Panc1 (cell line): ENCODE results near the gene APOC3.

Source experiments
- POLR2AphosphoS5 ChIP-seq: IDR thresholded peaks from 2 replicates; pipeline ENCODE4 v1.6.1; 2012; ENCODE audit warnings: mild to moderate bottlenecking, low read depth, low read length, moderate library complexity
- TF ChIP-seq, protein P1 (sequence below): fragments of 450-650 bp; IDR thresholded peaks from 2 replicates; pipeline ENCODE4 v1.5.1; 2017; ENCODE audit warnings: mild to moderate bottlenecking

DNA sequence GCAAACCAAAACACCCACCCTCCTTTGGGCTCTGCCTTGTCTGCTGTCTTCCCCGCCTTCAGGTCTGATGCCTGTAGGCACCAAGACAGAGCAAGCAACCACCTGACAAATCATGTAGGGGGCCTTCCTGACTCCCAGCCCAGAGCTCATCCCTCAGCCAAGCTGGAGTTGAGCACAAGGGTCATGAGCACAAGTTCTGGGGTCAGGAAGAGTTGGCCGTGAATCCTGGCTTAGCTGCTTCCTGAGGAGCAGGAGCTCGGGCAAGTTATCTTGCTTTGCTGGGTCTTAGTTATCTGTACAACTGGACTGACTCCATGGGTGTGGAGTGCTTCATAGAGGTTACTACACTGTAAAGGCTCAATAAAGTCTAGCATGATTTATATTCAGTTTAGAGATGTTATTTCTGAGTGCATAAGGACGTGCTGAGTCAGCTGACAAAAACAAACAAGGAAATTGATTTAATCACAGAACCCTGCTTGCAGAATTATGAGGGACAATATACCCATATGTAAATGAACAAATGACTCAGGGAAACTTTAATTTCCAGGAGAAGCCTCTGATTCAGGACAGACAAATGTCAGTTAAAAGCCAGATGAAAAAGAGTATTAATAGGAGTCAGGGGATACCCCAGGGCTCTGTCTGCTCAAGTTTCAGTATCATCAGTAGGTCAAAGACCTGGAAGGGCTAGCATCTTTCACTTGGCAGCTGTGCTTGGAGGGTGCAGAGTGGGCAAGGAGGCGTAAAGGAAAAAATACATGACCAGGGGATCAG lies 22.7 kb downstream of the APOC3 start:
- TF ChIP-seq, protein P1, sequence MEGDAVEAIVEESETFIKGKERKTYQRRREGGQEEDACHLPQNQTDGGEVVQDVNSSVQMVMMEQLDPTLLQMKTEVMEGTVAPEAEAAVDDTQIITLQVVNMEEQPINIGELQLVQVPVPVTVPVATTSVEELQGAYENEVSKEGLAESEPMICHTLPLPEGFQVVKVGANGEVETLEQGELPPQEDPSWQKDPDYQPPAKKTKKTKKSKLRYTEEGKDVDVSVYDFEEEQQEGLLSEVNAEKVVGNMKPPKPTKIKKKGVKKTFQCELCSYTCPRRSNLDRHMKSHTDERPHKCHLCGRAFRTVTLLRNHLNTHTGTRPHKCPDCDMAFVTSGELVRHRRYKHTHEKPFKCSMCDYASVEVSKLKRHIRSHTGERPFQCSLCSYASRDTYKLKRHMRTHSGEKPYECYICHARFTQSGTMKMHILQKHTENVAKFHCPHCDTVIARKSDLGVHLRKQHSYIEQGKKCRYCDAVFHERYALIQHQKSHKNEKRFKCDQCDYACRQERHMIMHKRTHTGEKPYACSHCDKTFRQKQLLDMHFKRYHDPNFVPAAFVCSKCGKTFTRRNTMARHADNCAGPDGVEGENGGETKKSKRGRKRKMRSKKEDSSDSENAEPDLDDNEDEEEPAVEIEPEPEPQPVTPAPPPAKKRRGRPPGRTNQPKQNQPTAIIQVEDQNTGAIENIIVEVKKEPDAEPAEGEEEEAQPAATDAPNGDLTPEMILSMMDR, result no peak
- TF ChIP-seq POLR2AphosphoS5, result no peak
